Effector memory CD8-positive, alpha-beta T cell (primary cell): ENCODE measurements around the gene LCP1.
A peak's percentile ranks its signal among the peaks of the same experiment; 100 is the strongest.

ENCODE experiments used
- ATAC-seq: fragments of 150-1000 bp; cut with Tn5 transposase; replicated peaks from 2 replicates; pipeline ENCODE4 v1.10.0; 2021; ENCODE audit warnings: mild to moderate bottlenecking, moderate library complexity
- DNase-seq, 3 experiments: peaks; one replicate each; pipeline ENCODE4 v3.0.0; 2021
- H3K27ac Mint-ChIP-seq, 2 donors: one replicate each; pipeline ENCODE4 v1.8.0; 2022; ENCODE audit warnings: mild to moderate bottlenecking in 2 of 2, mixed read lengths in 2 of 2, moderate library complexity in 2 of 2
- H3K27me3 Mint-ChIP-seq, 2 donors: one replicate each; pipeline ENCODE4 v1.8.0; 2022; ENCODE audit warnings: mixed read lengths in 2 of 2
- H3K36me3 Mint-ChIP-seq: one replicate; pipeline ENCODE4 v1.8.0; 2022; ENCODE audit warnings: mild to moderate bottlenecking, moderate library complexity, mixed read lengths; ENCODE audit not compliant: insufficient read depth
- H3K4me1 Mint-ChIP-seq, 2 donors: one replicate each; pipeline ENCODE4 v1.8.0; 2022; ENCODE audit warnings: low read depth in 2 of 2, mixed read lengths in 2 of 2
- H3K4me3 Mint-ChIP-seq, 2 donors: one replicate each; pipeline ENCODE4 v1.8.0; 2022; ENCODE audit warnings: mild to moderate bottlenecking in 2 of 2, mixed read lengths in 2 of 2, moderate library complexity in 2 of 2
- H3K9me3 Mint-ChIP-seq, 2 donors: one replicate each; pipeline ENCODE4 v1.8.0; 2022; ENCODE audit warnings: mixed read lengths in 2 of 2

The LCP1 gene

DNA sequence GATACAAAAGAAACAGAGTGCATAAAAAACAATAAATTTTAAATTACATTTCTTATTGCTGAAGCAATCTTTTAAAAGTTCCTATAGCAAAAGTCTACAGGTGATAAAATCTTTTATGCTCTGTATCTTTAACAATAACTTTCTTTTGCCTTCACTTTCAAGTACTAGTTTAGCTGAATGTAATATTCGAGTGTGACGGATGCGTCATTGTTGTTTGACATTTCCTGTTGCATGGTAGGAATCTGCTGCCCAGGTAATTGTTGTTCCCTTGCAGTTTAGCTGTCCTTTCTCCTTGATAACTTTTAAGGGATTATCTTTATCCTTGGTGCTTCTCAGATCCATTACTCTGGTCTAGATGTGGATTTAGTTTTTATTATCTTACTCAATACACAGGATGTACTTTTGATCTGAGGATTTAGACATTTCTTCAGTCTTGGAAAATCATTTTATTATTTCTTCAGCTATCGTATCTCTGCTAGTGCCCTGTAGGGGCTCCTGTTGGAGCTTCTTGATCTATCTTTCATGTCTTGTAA is 75.1 kb downstream of the LCP1 start:
- H3K4me1 Mint-ChIP-seq = no peaks in the 10 kb centered on the region
- H3K9me3 Mint-ChIP-seq = no peaks in the 10 kb centered on the region
- ATAC-seq (peak; percentile 32), DNase-seq (no peak)
- H3K27ac Mint-ChIP-seq = no peak overlapping the region
- H3K27me3 Mint-ChIP-seq = peaks cover 19 to 50% of the 10 kb centered on the region in 2 donors
- H3K4me3 Mint-ChIP-seq = no peak overlapping the region
- no peaks in the 10 kb centered on the region for H3K36me3 Mint-ChIP-seq

- no peak for ATAC-seq
- H3K27me3 Mint-ChIP-seq = peaks cover 5 to 31% of the 10 kb centered on the region in 2 donors
Measured at GRCh38 chr13:46104868-46105267, 77.1 kb downstream of the LCP1 start, which contains the start of gene CPB2. CPB2 (minus strand) TSS chr13:46105033; CDS start chr13:46105009, 24 bp downstream.

DNA sequence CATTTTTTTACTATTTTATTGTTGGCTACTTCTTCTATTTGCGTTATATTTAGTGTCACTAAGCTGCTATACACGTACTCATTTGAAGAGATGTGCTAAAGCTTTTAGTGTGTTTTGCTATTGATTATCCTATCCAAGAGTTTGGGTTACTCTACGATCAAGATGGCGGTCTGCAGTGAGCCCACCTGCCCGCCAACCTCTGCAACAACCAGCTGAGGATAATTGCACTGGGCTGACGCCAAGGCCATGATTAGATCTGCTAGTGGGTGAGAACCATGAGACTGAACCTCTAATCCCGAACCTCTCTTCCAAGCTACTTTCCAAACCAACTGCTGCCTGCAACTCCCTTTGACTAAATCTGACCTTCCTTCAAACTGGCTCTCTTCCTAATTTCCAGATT is 78.9 kb downstream of the LCP1 start:
- H3K36me3 Mint-ChIP-seq = no peaks in the 10 kb centered on the region

More at GRCh38 chr13:46104868-46105267, 77.1 kb downstream of the LCP1 start, which contains the start of gene CPB2:
- no peak within 1 kb of the TSS for H3K27ac Mint-ChIP-seq
- no peaks in the 10 kb centered on the region for H3K36me3 Mint-ChIP-seq
- H3K9me3 Mint-ChIP-seq = no peaks in the 10 kb centered on the region
- no peak within 1 kb of the TSS for H3K4me3 Mint-ChIP-seq
- no peaks in the 10 kb centered on the region for H3K4me1 Mint-ChIP-seq
- no peak for DNase-seq

GRCh38 chr13:46102255-46102605 is 79.7 kb downstream of the LCP1 start:
- no peak for DNase-seq
- H3K4me3 Mint-ChIP-seq = no peak overlapping the region
- no peak for ATAC-seq
- H3K36me3 Mint-ChIP-seq = no peaks in the 10 kb centered on the region
- H3K9me3 Mint-ChIP-seq = no peaks in the 10 kb centered on the region
- H3K4me1 Mint-ChIP-seq = no peaks in the 10 kb centered on the region
- peaks cover 0 to 18% of the 10 kb centered on the region in 2 donors for H3K27me3 Mint-ChIP-seq
- H3K27ac Mint-ChIP-seq = no peak overlapping the region

More for the DNA sequence above, 78.9 kb downstream of the LCP1 start:
- Mint-ChIP-seq H3K27me3 (peaks cover 5 to 18% of the 10 kb centered on the region in 2 donors), H3K4me1 (no peaks in the 10 kb centered on the region), H3K9me3 (no peaks in the 10 kb centered on the region), H3K4me3 (no peak overlapping the region), H3K27ac (no peak overlapping the region)
- DNase-seq (no peak), ATAC-seq (no peak)

DNA sequence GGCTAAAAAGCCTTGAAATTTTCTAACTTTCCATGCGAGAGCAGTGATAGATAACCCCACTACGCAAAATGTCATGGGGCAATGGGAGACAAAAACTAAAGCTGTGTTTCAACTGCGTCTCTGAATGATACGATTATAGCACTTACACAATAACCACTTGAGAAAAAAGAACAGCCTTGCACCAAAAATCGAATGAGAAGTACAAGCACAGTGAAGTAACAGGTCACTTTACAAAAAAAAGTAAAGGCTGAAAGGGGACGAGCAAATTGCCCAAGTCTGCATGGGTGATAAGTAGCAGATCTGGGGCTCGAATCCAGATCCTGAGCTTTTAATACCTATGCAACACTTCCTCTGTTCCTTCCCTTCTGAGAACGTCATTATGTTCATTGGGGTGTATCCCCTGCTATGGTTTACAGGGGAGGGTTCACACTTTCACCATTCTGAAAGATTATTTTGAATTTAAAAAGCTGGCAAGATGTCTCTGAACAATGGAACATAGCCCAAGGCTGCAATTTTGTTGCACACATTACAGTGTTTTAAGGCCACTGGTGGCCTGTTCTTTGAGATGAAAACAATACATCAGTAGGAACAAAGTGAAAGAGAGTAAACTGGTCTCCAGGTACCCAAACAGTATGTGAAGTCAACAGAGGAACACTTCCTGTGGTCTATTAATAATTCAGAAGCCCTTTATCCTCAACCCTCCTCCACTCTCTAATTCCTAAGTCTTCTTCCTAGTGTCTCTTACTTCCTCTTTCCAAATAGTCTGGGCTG is 80.3 kb downstream of the LCP1 start:
- peaks cover 4 to 19% of the 10 kb centered on the region in 2 donors for H3K27me3 Mint-ChIP-seq
- H3K36me3 Mint-ChIP-seq = no peaks in the 10 kb centered on the region
- no peak for DNase-seq
- H3K9me3 Mint-ChIP-seq = no peaks in the 10 kb centered on the region
- no peak overlapping the region for H3K4me3 Mint-ChIP-seq
- ATAC-seq = no peak
- H3K27ac Mint-ChIP-seq = no peak overlapping the region
- H3K4me1 Mint-ChIP-seq = no peaks in the 10 kb centered on the region

GRCh38 chr13:46101002-46101401 is 81.0 kb downstream of the LCP1 start:
- no peak overlapping the region for H3K27ac Mint-ChIP-seq
- H3K36me3 Mint-ChIP-seq = no peaks in the 10 kb centered on the region
- no peaks in the 10 kb centered on the region for H3K9me3 Mint-ChIP-seq
- no peak overlapping the region for H3K4me3 Mint-ChIP-seq
- no peak for DNase-seq
- H3K27me3 Mint-ChIP-seq = peaks cover 11 to 26% of the 10 kb centered on the region in 2 donors
- H3K4me1 Mint-ChIP-seq = no peaks in the 10 kb centered on the region
- no peak for ATAC-seq

DNA sequence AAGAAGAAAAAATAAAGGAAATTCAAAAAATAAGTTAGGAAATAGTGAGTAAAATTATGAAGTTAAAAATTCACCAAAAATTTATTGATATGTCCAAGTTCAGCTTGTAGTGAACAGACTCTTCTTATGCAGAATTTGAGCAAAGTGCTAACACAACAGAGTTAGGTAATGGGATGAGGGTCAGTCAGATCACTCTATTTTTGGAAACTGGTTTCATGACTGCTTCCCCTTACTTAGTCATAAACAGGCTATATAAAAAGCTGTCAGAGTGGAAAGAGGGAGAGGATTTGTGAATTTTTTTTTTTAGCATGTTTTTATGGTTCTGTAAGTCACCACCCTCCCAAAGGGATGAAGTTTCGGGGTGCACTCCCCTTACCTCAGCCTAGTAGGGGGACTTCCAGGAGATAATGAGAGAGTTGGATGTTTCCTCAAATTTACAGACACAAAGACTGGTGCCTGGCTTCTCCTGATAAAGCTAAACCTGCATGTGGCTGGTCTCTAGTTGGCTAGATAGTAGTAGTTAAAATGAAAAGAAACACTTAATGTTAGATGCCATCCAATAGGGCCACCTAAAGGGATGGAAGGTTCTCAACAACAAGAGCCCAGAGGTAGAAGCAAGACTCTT is 81.7 kb downstream of the LCP1 start:
- Mint-ChIP-seq H3K27me3 (peaks cover 14 to 31% of the 10 kb centered on the region in 2 donors), H3K4me1 (no peaks in the 10 kb centered on the region), H3K4me3 (no peak overlapping the region), H3K9me3 (no peaks in the 10 kb centered on the region), H3K36me3 (no peaks in the 10 kb centered on the region), H3K27ac (no peak overlapping the region)
- no peak for DNase-seq
- no peak for ATAC-seq

DNA sequence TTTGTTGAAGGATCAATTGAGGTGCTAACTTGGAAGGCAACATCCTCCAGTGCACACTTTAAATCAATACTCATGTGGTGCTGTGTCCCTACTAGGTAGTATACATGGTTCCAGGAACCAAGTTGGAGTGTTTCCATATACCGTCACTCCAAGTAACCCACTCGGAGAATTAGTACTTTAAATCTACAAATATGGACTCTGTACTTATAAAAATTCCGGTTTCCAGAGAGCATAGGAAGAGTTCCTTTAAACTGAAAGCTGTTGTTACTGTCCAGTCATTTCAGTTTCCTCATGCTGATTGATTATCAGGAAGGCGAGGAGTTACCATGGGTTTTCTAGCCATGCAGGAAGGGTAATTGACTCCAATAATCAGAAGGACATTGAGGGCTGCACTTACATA is 84.3 kb downstream of the LCP1 start:
- Mint-ChIP-seq H3K4me1 (no peaks in the 10 kb centered on the region), H3K36me3 (no peaks in the 10 kb centered on the region), H3K9me3 (no peaks in the 10 kb centered on the region), H3K27me3 (peaks cover 39 to 58% of the 10 kb centered on the region in 2 donors), H3K4me3 (no peak overlapping the region), H3K27ac (no peak overlapping the region)
- DNase-seq = no peak
- ATAC-seq = no peak

DNA sequence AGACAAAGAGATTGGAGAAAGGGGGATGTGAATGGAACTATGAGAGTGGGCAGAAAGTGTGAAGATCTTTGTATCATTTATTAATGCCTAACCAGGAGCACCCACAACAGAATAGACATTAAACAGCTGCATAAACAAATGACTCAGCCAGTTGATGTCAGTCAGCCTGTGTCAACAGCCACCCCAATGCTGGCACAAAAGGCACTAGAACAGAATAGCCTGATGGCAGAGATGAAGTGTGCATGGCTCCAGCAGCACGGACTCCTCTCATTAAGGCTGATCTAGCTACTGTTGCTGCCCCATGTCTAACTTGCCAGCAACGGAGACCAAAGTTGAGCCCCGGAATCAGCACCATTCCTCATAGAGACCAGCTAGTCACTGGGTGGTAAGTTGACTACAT is 85.0 kb downstream of the LCP1 start:
- no peak overlapping the region for H3K27ac Mint-ChIP-seq

GRCh38 chr13:46094478-46094877 is 87.5 kb downstream of the LCP1 start:
- Mint-ChIP-seq H3K9me3 (no peaks in the 10 kb centered on the region), H3K36me3 (no peaks in the 10 kb centered on the region), H3K27me3 (peaks cover 53 to 74% of the 10 kb centered on the region in 2 donors), H3K4me1 (no peaks in the 10 kb centered on the region), H3K4me3 (no peak overlapping the region), H3K27ac (no peak overlapping the region)
- ATAC-seq = no peak
- DNase-seq = no peak

More for the DNA sequence above, 85.0 kb downstream of the LCP1 start:
- ATAC-seq (no peak), DNase-seq (no peak)
- Mint-ChIP-seq H3K9me3 (no peaks in the 10 kb centered on the region), H3K4me1 (no peaks in the 10 kb centered on the region), H3K4me3 (no peak overlapping the region), H3K36me3 (no peaks in the 10 kb centered on the region), H3K27me3 (peaks cover 46 to 64% of the 10 kb centered on the region in 2 donors)

DNA sequence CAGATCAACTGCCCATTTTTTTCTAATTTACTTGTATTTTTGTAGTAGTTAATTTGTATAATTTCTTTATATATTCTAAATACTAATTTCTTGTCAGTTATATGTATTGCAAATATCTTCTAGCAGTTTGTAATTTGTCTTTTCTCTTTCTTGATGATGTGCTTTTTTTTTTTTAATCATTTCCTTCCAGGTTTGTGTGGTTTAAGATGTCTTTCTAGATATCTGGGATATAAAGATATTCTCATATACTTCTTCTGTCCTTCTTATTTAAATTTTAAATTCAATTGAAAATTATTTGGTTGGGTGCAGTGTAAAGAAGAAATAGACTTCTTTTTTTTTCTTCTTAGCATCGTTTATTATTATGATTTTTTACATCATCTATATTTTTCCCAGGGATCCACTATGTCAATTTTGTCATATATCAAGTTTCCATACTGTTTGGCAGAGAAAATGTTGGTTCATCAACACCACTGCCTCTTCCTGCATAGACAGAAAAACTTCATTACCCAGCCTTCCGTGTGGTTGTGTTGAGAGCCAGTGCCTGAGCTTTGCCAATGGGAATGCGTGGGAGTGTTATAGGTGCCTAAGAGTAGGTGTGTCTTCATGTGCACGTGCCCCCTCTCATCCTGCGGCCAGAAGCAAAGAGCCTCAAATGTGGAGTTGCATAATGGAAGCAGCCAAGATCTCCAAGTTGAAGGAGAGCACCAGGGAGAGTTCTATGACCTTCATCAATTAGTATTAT is 93.0 kb downstream of the LCP1 start:
- peaks cover 26 to 50% of the 10 kb centered on the region in 2 donors for H3K27me3 Mint-ChIP-seq
- no peaks in the 10 kb centered on the region for H3K36me3 Mint-ChIP-seq
- no peak for DNase-seq
- ATAC-seq = no peak
- H3K4me1 Mint-ChIP-seq = no peaks in the 10 kb centered on the region
- no peaks in the 10 kb centered on the region for H3K9me3 Mint-ChIP-seq
- no peak overlapping the region for H3K4me3 Mint-ChIP-seq
- H3K27ac Mint-ChIP-seq = no peak overlapping the region

GRCh38 chr13:46087481-46087880 is 94.5 kb downstream of the LCP1 start:
- H3K27me3 Mint-ChIP-seq = peaks cover 12 to 34% of the 10 kb centered on the region in 2 donors
- H3K9me3 Mint-ChIP-seq = no peaks in the 10 kb centered on the region
- no peak overlapping the region for H3K27ac Mint-ChIP-seq
- H3K4me3 Mint-ChIP-seq = no peak overlapping the region
- no peaks in the 10 kb centered on the region for H3K36me3 Mint-ChIP-seq
- DNase-seq (no peak), ATAC-seq (no peak)
- no peaks in the 10 kb centered on the region for H3K4me1 Mint-ChIP-seq

GRCh38 chr13:46086985-46087384 is 95.0 kb downstream of the LCP1 start:
- no peak overlapping the region for H3K27ac Mint-ChIP-seq
- DNase-seq = no peak
- H3K27me3 Mint-ChIP-seq = peaks cover 7 to 30% of the 10 kb centered on the region in 2 donors
- ATAC-seq = no peak
- H3K4me3 Mint-ChIP-seq = no peak overlapping the region
- H3K36me3 Mint-ChIP-seq = no peaks in the 10 kb centered on the region
- H3K4me1 Mint-ChIP-seq = no peaks in the 10 kb centered on the region
- no peaks in the 10 kb centered on the region for H3K9me3 Mint-ChIP-seq
